Measurements from ENCODE around the gene ARVCF. TPM values are rescaled to one million over a fixed set of nuclear protein-coding genes. Genes with fewer than 3 reads are reported as not detected.
A peak's percentile ranks its signal among the peaks of the same experiment; 100 is the strongest.

The ARVCF gene
- total and polyA plus RNA-seq, 9 of the 15 experiments (the other 6 are each of a cell fraction or from before 2014, with no cell fraction given) = 0.03 to 97.4 (median 15.6) TPM

GRCh38 chr22:19941365-19942082 is 75.1 kb downstream of the ARVCF start, which contains the start of the genes COMT and TXNRD2 (continued):
- TF ChIP-seq, protein P1, sequence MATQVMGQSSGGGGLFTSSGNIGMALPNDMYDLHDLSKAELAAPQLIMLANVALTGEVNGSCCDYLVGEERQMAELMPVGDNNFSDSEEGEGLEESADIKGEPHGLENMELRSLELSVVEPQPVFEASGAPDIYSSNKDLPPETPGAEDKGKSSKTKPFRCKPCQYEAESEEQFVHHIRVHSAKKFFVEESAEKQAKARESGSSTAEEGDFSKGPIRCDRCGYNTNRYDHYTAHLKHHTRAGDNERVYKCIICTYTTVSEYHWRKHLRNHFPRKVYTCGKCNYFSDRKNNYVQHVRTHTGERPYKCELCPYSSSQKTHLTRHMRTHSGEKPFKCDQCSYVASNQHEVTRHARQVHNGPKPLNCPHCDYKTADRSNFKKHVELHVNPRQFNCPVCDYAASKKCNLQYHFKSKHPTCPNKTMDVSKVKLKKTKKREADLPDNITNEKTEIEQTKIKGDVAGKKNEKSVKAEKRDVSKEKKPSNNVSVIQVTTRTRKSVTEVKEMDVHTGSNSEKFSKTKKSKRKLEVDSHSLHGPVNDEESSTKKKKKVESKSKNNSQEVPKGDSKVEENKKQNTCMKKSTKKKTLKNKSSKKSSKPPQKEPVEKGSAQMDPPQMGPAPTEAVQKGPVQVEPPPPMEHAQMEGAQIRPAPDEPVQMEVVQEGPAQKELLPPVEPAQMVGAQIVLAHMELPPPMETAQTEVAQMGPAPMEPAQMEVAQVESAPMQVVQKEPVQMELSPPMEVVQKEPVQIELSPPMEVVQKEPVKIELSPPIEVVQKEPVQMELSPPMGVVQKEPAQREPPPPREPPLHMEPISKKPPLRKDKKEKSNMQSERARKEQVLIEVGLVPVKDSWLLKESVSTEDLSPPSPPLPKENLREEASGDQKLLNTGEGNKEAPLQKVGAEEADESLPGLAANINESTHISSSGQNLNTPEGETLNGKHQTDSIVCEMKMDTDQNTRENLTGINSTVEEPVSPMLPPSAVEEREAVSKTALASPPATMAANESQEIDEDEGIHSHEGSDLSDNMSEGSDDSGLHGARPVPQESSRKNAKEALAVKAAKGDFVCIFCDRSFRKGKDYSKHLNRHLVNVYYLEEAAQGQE (IDR thresholded peaks at IDR 0.05; ENCODE audit: borderline replicate concordance) = no peak
- TF ChIP-seq, protein P1 (CRISPR knock-in tag; IDR thresholded peaks at IDR 0.05; ENCODE audit: low read depth) = no peak
- TF ChIP-seq, protein P2, sequence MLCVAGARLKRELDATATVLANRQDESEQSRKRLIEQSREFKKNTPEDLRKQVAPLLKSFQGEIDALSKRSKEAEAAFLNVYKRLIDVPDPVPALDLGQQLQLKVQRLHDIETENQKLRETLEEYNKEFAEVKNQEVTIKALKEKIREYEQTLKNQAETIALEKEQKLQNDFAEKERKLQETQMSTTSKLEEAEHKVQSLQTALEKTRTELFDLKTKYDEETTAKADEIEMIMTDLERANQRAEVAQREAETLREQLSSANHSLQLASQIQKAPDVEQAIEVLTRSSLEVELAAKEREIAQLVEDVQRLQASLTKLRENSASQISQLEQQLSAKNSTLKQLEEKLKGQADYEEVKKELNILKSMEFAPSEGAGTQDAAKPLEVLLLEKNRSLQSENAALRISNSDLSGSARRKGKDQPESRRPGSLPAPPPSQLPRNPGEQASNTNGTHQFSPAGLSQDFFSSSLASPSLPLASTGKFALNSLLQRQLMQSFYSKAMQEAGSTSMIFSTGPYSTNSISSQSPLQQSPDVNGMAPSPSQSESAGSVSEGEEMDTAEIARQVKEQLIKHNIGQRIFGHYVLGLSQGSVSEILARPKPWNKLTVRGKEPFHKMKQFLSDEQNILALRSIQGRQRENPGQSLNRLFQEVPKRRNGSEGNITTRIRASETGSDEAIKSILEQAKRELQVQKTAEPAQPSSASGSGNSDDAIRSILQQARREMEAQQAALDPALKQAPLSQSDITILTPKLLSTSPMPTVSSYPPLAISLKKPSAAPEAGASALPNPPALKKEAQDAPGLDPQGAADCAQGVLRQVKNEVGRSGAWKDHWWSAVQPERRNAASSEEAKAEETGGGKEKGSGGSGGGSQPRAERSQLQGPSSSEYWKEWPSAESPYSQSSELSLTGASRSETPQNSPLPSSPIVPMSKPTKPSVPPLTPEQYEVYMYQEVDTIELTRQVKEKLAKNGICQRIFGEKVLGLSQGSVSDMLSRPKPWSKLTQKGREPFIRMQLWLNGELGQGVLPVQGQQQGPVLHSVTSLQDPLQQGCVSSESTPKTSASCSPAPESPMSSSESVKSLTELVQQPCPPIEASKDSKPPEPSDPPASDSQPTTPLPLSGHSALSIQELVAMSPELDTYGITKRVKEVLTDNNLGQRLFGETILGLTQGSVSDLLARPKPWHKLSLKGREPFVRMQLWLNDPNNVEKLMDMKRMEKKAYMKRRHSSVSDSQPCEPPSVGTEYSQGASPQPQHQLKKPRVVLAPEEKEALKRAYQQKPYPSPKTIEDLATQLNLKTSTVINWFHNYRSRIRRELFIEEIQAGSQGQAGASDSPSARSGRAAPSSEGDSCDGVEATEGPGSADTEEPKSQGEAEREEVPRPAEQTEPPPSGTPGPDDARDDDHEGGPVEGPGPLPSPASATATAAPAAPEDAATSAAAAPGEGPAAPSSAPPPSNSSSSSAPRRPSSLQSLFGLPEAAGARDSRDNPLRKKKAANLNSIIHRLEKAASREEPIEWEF (CRISPR knock-in tag; IDR thresholded peaks at IDR 0.05) = no peak
- TF ChIP-seq COPS2 (conservative IDR thresholded peaks at IDR 0.05) (no peak), ERF (CRISPR knock-in tag; IDR thresholded peaks at IDR 0.05) (peak; percentile 70; the same call in 1 of the 2 replicates), FUS (optimal IDR thresholded peaks at IDR 0.05; ENCODE audit: low read depth, low read length) (peak; percentile 89), ZNF668 (CRISPR knock-in tag; IDR thresholded peaks at IDR 0.05) (no peak; the same call in 1 of the 2 replicates), NFE2L1 (tag; IDR thresholded peaks at IDR 0.05; ENCODE audit: borderline replicate concordance, low read depth) (no peak), LCOR (CRISPR knock-in tag; IDR thresholded peaks at IDR 0.05) (no peak), THAP12 (CRISPR knock-in tag; IDR thresholded peaks at IDR 0.05) (no peak), ETS2 (tag; IDR thresholded peaks at IDR 0.05; ENCODE audit: borderline replicate concordance, poor library complexity, severe bottlenecking) (peak; percentile 84)

All from K562 (cell line).